Endodermal cell (in vitro differentiated cells): ENCODE measurements around the gene PSMD2. TPM values are rescaled to one million over a fixed set of nuclear protein-coding genes. Genes with fewer than 3 reads are reported as not detected.

Experiments used
- DNase-seq: peaks from one replicate; pipeline ENCODE4 v3.0.0-alpha.2; 2017
- H3K27ac ChIP-seq: 2 replicates; pipeline ENCODE4 v1.5.1; 2013; ENCODE audit warnings: mild to moderate bottlenecking, low read depth, low read length, moderate library complexity
- H3K27me3 ChIP-seq: 2 replicates; pipeline ENCODE4 v1.6.1; 2013; ENCODE audit warnings: mild to moderate bottlenecking, low read length, moderate library complexity; ENCODE audit not compliant: insufficient read depth, control insufficient read depth, poor library complexity, severe bottlenecking
- H3K36me3 ChIP-seq: 2 replicates; pipeline ENCODE4 v1.7.0; 2013; ENCODE audit warnings: mild to moderate bottlenecking, low read length, moderate library complexity; ENCODE audit not compliant: control insufficient read depth, insufficient read depth
- H3K4me1 ChIP-seq: one replicate; pipeline ENCODE4 v1.7.0; 2013; ENCODE audit warnings: low read length; ENCODE audit not compliant: control insufficient read depth, insufficient read depth
- H3K4me3 ChIP-seq: 2 replicates; pipeline ENCODE4 v1.5.1; 2013; ENCODE audit warnings: mild to moderate bottlenecking, low read length, moderate library complexity
- H3K9ac ChIP-seq: 2 replicates; pipeline ENCODE4 v1.6.1; 2013; ENCODE audit warnings: mild to moderate bottlenecking, low read length, moderate library complexity; ENCODE audit not compliant: poor library complexity, severe bottlenecking; ENCODE audit errors: extremely low read depth
- H3K9me3 ChIP-seq: 2 replicates; pipeline ENCODE4 v1.6.1; 2013; ENCODE audit warnings: mild to moderate bottlenecking, low read length, moderate library complexity; ENCODE audit not compliant: control insufficient read depth
- H3K27ac Mint-ChIP-seq: 2 replicates; pipeline ENCODE4 v1.8.0; 2020; ENCODE audit warnings: mixed read lengths
- H3K27me3 Mint-ChIP-seq: 2 replicates; pipeline ENCODE4 v1.8.0; 2021; ENCODE audit warnings: mild to moderate bottlenecking, mixed read lengths; ENCODE audit not compliant: insufficient read depth
- H3K36me3 Mint-ChIP-seq: 2 replicates; pipeline ENCODE4 v1.8.0; 2020; ENCODE audit warnings: low read depth, mixed read lengths
- H3K4me1 Mint-ChIP-seq: 2 replicates; pipeline ENCODE4 v1.8.0; 2020; ENCODE audit warnings: mixed read lengths
- H3K4me3 Mint-ChIP-seq: 2 replicates; pipeline ENCODE4 v1.8.0; 2020; ENCODE audit warnings: mild to moderate bottlenecking, moderate library complexity, mixed read lengths
- H3K9me3 Mint-ChIP-seq: 2 replicates; pipeline ENCODE4 v1.8.0; 2020; ENCODE audit warnings: mild to moderate bottlenecking, mixed read lengths
- WGBS, 2 experiments: methylation state at CpG; one replicate each; pipeline versions ENCODE4 v1.1.5 to v1.1.7; 2013; ENCODE audit warnings: missing lambda C conversion rate in 2 of 2, mixed read lengths in 1 of 2; ENCODE audit not compliant: insufficient coverage in 1 of 2, insufficient read length in 1 of 2; 5-methylcytosine and 5-hydroxymethylcytosine counted together
- total RNA-seq, 2 donors: library from RNA; stranded (reverse); fragmentation: NEBNext Ultra II Directional in 1 of 2; extraction: Animal tissue kit (Norgen Biotek cat#: 25700) in 1 of 2; gene quantifications; 2 replicates in 1 of 2; 3 replicates in 1 of 2; pipeline ENCODE4 v1.2.1, GENCODE V29; 2021
- TF ChIP-seq, protein P1 (sequence below): fragments of 200-600 bp; sonication (generic); conservative IDR thresholded peaks from 2 replicates; pipeline ENCODE4 v1.5.0; 2021; ENCODE audit warnings: antibody characterized with exemption, mild to moderate bottlenecking

Gene PSMD2
- total RNA-seq, 2 donors from 2014 or later: 332 TPM

DNA sequence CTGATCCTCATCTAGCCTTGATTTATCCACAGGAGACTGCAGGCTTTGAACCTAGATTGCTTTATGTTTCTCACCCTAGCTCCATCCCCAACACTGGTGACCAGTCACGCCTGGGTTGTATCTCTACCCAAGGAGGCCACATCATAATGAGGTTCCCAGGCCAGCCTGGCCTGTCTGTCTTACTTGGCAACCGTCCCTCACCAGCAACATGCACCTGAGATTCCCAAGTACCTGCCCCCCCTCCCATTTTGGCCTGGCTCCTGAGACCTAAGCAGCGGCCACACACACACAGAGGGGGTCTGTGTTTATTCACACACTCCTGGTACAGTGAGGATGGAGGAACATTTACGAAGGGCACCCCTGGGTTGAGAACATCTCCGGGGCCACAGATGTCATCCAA lies 40.1 kb upstream of the PSMD2 start:
- Histone ChIP-seq H3K27ac (no peak overlapping the region), H3K9me3 (no peaks in the 10 kb centered on the region), H3K4me3 (no peak overlapping the region), H3K9ac (no peak overlapping the region), H3K4me1 (no peaks in the 10 kb centered on the region), H3K27me3 (peaks cover 94% of the 10 kb centered on the region), H3K36me3 (no peaks in the 10 kb centered on the region)
- Mint-ChIP-seq H3K9me3 (no peaks in the 10 kb centered on the region), H3K4me1 (peaks cover 14% of the 10 kb centered on the region), H3K27me3 (peaks cover 82% of the 10 kb centered on the region), H3K36me3 (peaks cover 6% of the 10 kb centered on the region), H3K27ac (no peak overlapping the region), H3K4me3 (peak overlapping the region; percentile 32)
- DNase-seq: no peak
- WGBS, 2 experiments: 82 to 86% methylated on average over 4 to 5 of the region's 5 CpGs
- TF ChIP-seq, protein P1, sequence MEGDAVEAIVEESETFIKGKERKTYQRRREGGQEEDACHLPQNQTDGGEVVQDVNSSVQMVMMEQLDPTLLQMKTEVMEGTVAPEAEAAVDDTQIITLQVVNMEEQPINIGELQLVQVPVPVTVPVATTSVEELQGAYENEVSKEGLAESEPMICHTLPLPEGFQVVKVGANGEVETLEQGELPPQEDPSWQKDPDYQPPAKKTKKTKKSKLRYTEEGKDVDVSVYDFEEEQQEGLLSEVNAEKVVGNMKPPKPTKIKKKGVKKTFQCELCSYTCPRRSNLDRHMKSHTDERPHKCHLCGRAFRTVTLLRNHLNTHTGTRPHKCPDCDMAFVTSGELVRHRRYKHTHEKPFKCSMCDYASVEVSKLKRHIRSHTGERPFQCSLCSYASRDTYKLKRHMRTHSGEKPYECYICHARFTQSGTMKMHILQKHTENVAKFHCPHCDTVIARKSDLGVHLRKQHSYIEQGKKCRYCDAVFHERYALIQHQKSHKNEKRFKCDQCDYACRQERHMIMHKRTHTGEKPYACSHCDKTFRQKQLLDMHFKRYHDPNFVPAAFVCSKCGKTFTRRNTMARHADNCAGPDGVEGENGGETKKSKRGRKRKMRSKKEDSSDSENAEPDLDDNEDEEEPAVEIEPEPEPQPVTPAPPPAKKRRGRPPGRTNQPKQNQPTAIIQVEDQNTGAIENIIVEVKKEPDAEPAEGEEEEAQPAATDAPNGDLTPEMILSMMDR: no peak

DNA sequence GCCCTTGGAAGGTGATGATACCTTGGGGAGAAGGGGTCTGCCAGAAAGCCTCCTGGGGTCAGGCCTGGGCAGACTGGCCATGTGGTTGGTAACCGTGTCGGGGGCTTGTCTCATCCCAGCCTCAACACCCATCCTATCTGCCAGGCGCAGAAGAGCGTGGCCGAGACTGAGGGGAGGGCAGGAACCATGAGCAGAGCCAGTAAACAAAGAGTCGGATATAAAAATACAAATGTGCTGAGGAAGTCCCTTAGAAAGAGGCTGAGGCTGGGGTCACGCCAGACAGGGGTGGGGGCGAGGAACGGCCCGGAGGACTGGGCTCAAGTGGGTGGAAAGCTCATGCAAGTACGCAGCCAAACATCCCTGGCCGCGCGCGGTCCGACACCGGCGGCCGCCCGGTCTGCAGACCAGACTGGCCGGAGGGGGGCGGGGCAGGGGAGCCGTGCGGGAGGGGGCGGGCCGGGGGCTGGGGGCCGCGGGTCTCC lies 39.6 kb upstream of the PSMD2 start:
- Mint-ChIP-seq H3K27me3 (peaks cover 84% of the 10 kb centered on the region), H3K27ac (no peak overlapping the region)
- H3K4me3 ChIP-seq: no peak overlapping the region

DNA sequence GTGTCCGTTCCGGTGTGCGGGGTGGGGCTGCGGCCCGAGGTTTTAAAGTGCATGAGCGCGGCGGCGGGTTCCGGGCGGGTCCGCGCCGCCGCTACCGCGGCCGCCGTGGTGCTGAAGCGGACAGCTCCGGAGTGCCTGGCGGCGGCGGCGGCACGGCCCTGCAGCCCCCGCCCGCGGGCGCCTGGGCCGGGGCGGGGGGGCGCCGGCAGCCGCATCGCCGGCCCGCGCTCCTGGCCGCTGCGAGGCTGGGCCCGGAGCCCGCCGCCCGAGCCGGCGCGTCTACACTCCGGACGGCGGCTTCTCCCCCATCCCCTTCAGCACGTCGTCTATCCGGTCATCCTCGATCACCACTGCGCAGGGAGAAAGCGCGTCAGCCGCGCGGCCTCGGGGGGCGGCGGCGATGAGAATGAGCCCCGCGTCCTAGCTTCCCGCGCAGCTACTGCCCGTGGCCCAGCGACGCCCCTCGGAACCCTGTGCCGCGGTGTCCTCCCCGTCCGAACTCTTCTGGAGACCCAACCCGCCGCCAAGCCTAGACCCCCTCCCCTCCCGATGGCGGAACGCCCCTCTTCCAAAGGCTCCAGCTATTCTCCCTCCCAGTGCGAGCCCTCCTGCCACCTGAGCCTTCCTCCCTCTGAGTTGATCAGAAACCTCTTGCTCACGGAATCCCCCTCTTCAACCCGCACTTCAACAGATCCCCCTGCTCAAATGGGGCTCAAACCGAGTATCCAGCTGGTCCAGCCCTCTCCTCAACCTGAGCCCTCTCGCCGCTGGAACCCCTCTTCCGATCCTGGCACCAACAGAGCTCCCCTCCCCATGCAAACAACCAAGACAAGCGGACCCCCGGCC lies 38.9 kb upstream of the PSMD2 start:
- TF ChIP-seq, protein P1: no peak
- Mint-ChIP-seq H3K36me3 (peaks cover 6% of the 10 kb centered on the region), H3K9me3 (no peaks in the 10 kb centered on the region), H3K4me3 (peak overlapping the region; percentile 66), H3K27me3 (peaks cover 86% of the 10 kb centered on the region), H3K4me1 (peaks cover 14% of the 10 kb centered on the region), H3K27ac (no peak overlapping the region)
- no peak overlapping the region for H3K9ac ChIP-seq
- H3K27ac ChIP-seq: no peak overlapping the region
- DNase-seq: peak; percentile 82
- peak overlapping the region; percentile 56 for H3K4me3 ChIP-seq
- no peaks in the 10 kb centered on the region for H3K4me1 ChIP-seq
- H3K36me3 ChIP-seq: no peaks in the 10 kb centered on the region
- 1 to 3% methylated on average over 24 to 91 of the region's 91 CpGs for WGBS, 2 experiments
- peaks cover 92% of the 10 kb centered on the region for H3K27me3 ChIP-seq
- H3K9me3 ChIP-seq: no peaks in the 10 kb centered on the region

More for the DNA sequence above, 39.6 kb upstream of the PSMD2 start:
- H3K27me3 ChIP-seq: peaks cover 92% of the 10 kb centered on the region
- DNase-seq: no peak
- no peaks in the 10 kb centered on the region for H3K9me3 Mint-ChIP-seq
- peaks cover 6% of the 10 kb centered on the region for H3K36me3 Mint-ChIP-seq
- H3K4me1 ChIP-seq: no peaks in the 10 kb centered on the region
- 19 to 35% methylated on average over 3 to 28 of the region's 28 CpGs for WGBS, 2 experiments
- H3K4me1 Mint-ChIP-seq: peaks cover 14% of the 10 kb centered on the region
- H3K27ac ChIP-seq: no peak overlapping the region
- no peaks in the 10 kb centered on the region for H3K9me3 ChIP-seq
- no peak overlapping the region for H3K9ac ChIP-seq
- TF ChIP-seq, protein P1: no peak
- H3K4me3 Mint-ChIP-seq: peak overlapping the region; percentile 32
- H3K36me3 ChIP-seq: no peaks in the 10 kb centered on the region
